ENCODE results near the gene TEAD1. TPM values are rescaled to one million over a fixed set of nuclear protein-coding genes. Genes with fewer than 3 reads are reported as not detected.
"Not testable (repeated sequence)": the region's sequence is repeated elsewhere in the genome, so short reads cannot be mapped to it uniquely, and the experiment has no call there.

The TEAD1 gene
- total and polyA plus RNA-seq, 9 of the 15 experiments (the other 6 are each of a cell fraction or from before 2014, with no cell fraction given), result 1.7 to 17.7 (median 10.8) TPM

DNA sequence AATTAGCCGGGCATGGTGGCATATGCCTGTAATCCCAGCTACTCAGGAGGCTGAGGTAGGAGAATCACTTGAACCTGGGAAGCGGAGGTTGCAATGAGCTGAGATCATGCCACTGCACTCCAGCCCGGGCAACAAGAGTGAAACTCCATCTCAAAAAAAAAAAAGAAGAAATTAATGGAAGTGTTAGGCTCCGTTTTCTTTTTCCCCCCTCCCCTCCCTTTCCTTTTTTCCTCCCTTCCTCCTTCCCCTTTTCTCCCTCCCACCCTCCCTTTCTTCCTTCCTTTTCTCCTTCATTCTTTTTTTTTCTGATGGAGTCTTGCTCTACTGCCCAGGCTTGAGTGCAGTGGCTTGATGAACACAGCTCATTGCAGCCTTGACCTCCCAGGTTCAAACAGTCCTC lies 203.3 kb downstream of the TEAD1 start:
- WGBS (ENCODE audit: insufficient coverage, low coverage, missing lambda C conversion rate), result 80% methylated on average over 1 of the region's 4 CpGs
- H3K27ac ChIP-seq (ENCODE audit: extremely low read depth, low read depth, low read length); H3K27me3 ChIP-seq (ENCODE audit: control insufficient read depth in 2 of 2, insufficient read depth in 2 of 2, low read length in 2 of 2); H4K20me1 ChIP-seq (replicated peaks; ENCODE audit: control insufficient read depth, insufficient read depth, low read length); H3K36me3 ChIP-seq (ENCODE audit: control insufficient read depth, insufficient read depth, low read length); H3K9me3 ChIP-seq (replicated peaks; ENCODE audit: control insufficient read depth, insufficient read depth, low read depth, low read length); intact Hi-C loops (cut with micrococcal nuclease); FAIRE-seq; H3K79me2 ChIP-seq (ENCODE audit: control insufficient read depth, insufficient read depth, low read length); DNase-seq (ENCODE audit: extremely low read depth in 1 of 4, low spot score in 3 of 4); ATAC-seq; H3K9ac ChIP-seq (ENCODE audit: insufficient read depth in 1 of 2, low read depth in 2 of 2, low read length in 2 of 2); H3K4me2 ChIP-seq (ENCODE audit: insufficient read depth, low read length); H3K4me3 ChIP-seq; BruUV-seq (replicated peaks); H3K9me1 ChIP-seq (ENCODE audit: control insufficient read depth, insufficient read depth, low read length); H2AFZ ChIP-seq (ENCODE audit: low read depth, low read length); CTCF ChIA-PET (ENCODE audit: low intra/inter-chr PET ratio); in situ Hi-C loops (cut with MboI): not testable (repeated sequence)
- TF ChIP-seq, protein P1, sequence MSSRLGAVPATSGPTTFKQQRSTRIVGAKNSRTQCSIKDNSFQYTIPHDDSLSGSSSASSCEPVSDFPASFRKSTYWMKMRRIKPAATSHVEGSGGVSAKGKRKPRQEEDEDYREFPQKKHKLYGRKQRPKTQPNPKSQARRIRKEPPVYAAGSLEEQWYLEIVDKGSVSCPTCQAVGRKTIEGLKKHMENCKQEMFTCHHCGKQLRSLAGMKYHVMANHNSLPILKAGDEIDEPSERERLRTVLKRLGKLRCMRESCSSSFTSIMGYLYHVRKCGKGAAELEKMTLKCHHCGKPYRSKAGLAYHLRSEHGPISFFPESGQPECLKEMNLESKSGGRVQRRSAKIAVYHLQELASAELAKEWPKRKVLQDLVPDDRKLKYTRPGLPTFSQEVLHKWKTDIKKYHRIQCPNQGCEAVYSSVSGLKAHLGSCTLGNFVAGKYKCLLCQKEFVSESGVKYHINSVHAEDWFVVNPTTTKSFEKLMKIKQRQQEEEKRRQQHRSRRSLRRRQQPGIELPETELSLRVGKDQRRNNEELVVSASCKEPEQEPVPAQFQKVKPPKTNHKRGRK (tag; IDR thresholded peaks at IDR 0.05), result peak; percentile 72
- peak; percentile 82 for TF ChIP-seq HNRNPK (IDR thresholded peaks at IDR 0.05; ENCODE audit: low read depth, low read length, poor library complexity, severe bottlenecking)
- peaks cover 13 to 16% of the 10 kb centered on the region in 2 experiments for H3K4me1 ChIP-seq (replicated peaks in 1 of 2; ENCODE audit: control insufficient read depth in 2 of 2, insufficient read depth in 2 of 2, low read length in 2 of 2)
- POLR2A ChIA-PET, result interaction anchor here (0.9 to 1.6 kb wide), 5 partner anchors 8 to 107 kb away, joined by 3 to 5 read pairs (median 4); no protein-coding TSS in a partner anchor

GRCh38 chr11:12880327-12880726 lies 206.1 kb downstream of the TEAD1 start:
- no peak overlapping the region for H3K4me3 ChIP-seq
- no peak overlapping the region for H3K27ac ChIP-seq (ENCODE audit: extremely low read depth, low read depth, low read length)
- intact Hi-C loops (cut with micrococcal nuclease) (no loop called here), in situ Hi-C loops (cut with MboI) (loop anchor here (5.0 kb wide), 1 partner anchor 278 kb away; no protein-coding TSS in a partner anchor)
- ATAC-seq (no peak), FAIRE-seq (no peak), DNase-seq (ENCODE audit: extremely low read depth in 1 of 4, low spot score in 3 of 4) (no peak)
- H3K4me2 ChIP-seq (ENCODE audit: insufficient read depth, low read length), result no peak overlapping the region
- 95% methylated on average over 6 of the region's 6 CpGs for WGBS (ENCODE audit: insufficient coverage, low coverage, missing lambda C conversion rate)
- no peaks in the 10 kb centered on the region for H3K79me2 ChIP-seq (ENCODE audit: control insufficient read depth, insufficient read depth, low read length)
- H3K27me3 ChIP-seq (ENCODE audit: control insufficient read depth in 2 of 2, insufficient read depth in 2 of 2, low read length in 2 of 2), result no peaks in the 10 kb centered on the region
- no TSS peak for BruUV-seq (replicated peaks)
- no peak overlapping the region for H2AFZ ChIP-seq (ENCODE audit: low read depth, low read length)
- H3K9me3 ChIP-seq (replicated peaks; ENCODE audit: control insufficient read depth, insufficient read depth, low read depth, low read length), result no peaks in the 10 kb centered on the region
- H3K9ac ChIP-seq (ENCODE audit: insufficient read depth in 1 of 2, low read depth in 2 of 2, low read length in 2 of 2), result 0 out of 4 replicates have a peak overlapping the region, but pooled peaks of 1 of the 2 experiments have one; percentile 38
- H3K36me3 ChIP-seq (ENCODE audit: control insufficient read depth, insufficient read depth, low read length), result peaks cover 18% of the 10 kb centered on the region; the same call in 1 of the 3 replicates
- H3K4me1 ChIP-seq (replicated peaks in 1 of 2; ENCODE audit: control insufficient read depth in 2 of 2, insufficient read depth in 2 of 2, low read length in 2 of 2), result peaks cover 13 to 16% of the 10 kb centered on the region in 2 experiments
- no peaks in the 10 kb centered on the region for H3K9me1 ChIP-seq (ENCODE audit: control insufficient read depth, insufficient read depth, low read length)
- ChIA-PET CTCF (ENCODE audit: low intra/inter-chr PET ratio) (no interaction called here), POLR2A (interaction anchor here (0.6 to 0.9 kb wide), 3 partner anchors 9 to 621 kb away, joined by 3 to 4 read pairs (median 3); no protein-coding TSS in a partner anchor)
- H4K20me1 ChIP-seq (replicated peaks; ENCODE audit: control insufficient read depth, insufficient read depth, low read length), result no peaks in the 10 kb centered on the region
- TF ChIP-seq SREBF2 (CRISPR knock-in tag; IDR thresholded peaks at IDR 0.05), result no peak
- TF ChIP-seq, protein P2, sequence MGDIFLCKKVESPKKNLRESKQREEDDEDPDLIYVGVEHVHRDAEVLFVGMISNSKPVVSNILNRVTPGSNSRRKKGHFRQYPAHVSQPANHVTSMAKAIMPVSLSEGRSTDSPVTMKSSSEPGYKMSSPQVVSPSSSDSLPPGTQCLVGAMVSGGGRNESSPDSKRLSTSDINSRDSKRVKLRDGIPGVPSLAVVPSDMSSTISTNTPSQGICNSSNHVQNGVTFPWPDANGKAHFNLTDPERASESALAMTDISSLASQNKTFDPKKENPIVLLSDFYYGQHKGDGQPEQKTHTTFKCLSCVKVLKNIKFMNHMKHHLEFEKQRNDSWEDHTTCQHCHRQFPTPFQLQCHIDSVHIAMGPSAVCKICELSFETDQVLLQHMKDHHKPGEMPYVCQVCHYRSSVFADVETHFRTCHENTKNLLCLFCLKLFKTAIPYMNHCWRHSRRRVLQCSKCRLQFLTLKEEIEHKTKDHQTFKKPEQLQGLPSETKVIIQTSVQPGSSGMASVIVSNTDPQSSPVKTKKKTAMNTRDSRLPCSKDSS (IDR thresholded peaks at IDR 0.05; ENCODE audit: low read depth, partially characterized antibody), result no peak
- TF ChIP-seq CHAMP1 (IDR thresholded peaks at IDR 0.05), result no peak
- no peak for TF ChIP-seq HMG20A (CRISPR knock-in tag; conservative IDR thresholded peaks at IDR 0.05)
- no peak for TF ChIP-seq MTA1 (IDR thresholded peaks at IDR 0.05; ENCODE audit: borderline replicate concordance)
- TF ChIP-seq DMBX1 (CRISPR knock-in tag; IDR thresholded peaks at IDR 0.05; ENCODE audit: borderline replicate concordance), result no peak
- no peak for TF ChIP-seq HSF4 (CRISPR knock-in tag; IDR thresholded peaks at IDR 0.05; ENCODE audit: borderline replicate concordance)
